NAMALWA (cell line): ENCODE results near the gene ZGLP1.

Experiments
- DNase-seq: peaks from one replicate; pipeline ENCODE4 v3.0.0-alpha.2; 2015; ENCODE audit warnings: low spot score

Gene ZGLP1

DNA sequence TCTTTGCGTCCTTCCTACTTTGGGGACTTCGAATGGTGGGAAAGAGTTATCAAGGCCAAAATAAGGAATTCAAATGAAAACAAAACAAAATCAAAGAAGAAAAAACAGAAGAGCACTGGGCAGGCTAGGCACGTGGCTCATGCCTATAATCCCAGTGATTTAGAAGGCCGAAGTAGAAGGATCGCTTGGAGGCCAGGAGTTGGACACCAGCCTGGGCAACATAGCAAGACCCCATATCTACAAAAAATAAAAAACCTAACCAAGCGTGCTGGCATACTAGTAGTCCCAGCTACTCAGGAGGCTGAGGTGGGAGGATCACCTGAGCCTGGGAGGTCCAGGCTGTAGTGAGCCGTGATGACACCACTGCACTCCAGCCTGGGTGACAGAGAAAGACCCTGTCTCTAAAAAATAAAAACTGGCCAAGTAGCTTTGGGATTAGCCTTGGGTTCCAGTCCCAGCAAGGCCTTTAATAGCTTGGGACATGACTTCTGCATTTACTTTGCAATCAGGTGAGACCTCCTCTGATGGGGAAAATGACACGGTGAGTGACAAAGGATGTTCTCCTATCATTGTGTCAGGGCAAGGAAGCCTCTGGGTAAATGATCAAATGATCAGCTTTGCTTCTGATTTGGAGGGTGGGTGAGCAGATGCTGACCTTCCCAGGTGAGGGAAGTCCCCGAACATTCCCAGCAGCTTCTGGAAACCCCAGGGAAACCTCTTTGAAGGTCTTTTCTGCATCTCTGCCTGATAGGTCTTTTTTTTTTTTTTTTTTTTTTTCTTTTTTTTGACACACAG, 31.6 kb downstream of the ZGLP1 start:
- no peak for DNase-seq

DNA sequence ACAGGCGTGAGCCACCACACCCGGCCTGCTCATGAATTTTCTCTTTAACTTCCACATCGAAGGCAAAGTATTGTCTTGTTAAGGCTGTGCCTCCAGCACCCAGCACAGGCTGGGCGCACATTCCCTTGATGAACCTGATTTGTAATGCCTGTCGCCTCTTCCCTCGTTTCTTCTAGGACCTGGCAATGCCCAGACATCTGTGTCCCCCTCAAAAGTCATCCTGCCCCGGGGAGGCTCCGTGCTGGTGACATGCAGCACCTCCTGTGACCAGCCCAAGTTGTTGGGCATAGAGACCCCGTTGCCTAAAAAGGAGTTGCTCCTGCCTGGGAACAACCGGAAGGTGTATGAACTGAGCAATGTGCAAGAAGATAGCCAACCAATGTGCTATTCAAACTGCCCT, 35.0 kb downstream of the ZGLP1 start:
- no peak for DNase-seq

DNA sequence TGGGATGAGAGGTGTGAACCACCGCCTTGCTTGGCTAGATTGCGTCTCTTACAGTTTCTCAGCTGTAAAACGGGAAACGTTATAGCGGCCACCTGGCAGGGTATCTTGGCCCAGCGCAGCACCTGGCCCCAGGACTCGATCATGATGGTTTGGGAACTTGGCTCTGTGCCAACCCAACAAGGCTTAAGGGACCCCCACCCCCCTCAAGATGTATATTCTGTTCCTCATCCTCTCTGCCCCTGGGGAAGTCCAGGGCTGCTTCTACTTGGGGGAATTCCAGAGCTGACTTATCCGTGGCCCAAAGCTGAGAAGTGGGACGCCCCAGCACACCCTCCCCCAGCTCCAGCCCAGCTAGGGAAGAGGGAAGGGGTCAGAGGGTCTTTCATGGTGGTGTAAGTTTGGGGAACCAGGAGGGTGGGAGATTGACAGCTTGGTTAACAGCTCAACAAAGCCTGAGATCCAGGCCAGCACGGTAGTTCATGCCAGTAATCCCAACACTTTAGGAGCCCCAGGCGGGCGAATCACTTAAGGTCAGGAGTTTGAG, 38.0 kb downstream of the ZGLP1 start:
- peak; percentile 90 for DNase-seq

DNA sequence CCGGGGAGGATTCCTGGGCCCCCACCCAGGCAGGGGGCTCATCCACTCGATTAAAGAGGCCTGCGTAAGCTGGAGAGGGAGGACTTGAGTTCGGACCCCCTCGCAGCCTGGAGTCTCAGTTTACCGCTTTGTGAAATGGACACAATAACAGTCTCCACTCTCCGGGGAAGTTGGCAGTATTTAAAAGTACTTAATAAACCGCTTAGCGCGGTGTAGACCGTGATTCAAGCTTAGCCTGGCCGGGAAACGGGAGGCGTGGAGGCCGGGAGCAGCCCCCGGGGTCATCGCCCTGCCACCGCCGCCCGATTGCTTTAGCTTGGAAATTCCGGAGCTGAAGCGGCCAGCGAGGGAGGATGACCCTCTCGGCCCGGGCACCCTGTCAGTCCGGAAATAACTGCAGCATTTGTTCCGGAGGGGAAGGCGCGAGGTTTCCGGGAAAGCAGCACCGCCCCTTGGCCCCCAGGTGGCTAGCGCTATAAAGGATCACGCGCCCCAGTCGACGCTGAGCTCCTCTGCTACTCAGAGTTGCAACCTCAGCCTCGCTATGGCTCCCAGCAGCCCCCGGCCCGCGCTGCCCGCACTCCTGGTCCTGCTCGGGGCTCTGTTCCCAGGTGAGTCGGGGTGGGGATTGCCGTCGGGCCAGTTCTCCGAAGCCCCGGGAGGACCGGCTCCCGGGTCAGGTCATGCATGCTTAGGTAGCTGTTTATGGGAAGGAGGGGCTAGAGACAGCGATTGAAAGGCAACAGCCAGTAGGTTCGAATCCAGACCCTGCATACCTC, 38.8 kb downstream of the ZGLP1 start, which contains the start of gene ICAM1:
Gene ICAM1 (plus strand): TSS at position 505 of the 779 bp plus-strand sequence. CDS start 40 bp downstream, at position 545.
- DNase-seq: peak; percentile 89

DNA sequence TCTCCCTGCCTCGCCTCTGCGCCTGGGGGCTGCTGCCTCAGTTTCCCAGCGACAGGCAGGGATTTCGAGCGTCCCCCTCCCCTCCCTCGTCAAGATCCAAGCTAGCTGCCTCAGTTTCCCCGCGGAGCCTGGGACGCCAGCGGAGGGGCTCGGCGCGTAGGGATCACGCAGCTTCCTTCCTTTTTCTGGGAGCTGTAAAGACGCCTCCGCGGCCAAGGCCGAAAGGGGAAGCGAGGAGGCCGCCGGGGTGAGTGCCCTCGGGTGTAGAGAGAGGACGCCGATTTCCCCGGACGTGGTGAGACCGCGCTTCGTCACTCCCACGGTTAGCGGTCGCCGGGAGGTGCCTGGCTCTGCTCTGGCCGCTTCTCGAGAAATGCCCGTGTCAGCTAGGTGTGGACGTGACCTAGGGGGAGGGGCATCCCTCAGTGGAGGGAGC, 39.4 kb downstream of the ZGLP1 start:
- DNase-seq: peak; percentile 71

DNA sequence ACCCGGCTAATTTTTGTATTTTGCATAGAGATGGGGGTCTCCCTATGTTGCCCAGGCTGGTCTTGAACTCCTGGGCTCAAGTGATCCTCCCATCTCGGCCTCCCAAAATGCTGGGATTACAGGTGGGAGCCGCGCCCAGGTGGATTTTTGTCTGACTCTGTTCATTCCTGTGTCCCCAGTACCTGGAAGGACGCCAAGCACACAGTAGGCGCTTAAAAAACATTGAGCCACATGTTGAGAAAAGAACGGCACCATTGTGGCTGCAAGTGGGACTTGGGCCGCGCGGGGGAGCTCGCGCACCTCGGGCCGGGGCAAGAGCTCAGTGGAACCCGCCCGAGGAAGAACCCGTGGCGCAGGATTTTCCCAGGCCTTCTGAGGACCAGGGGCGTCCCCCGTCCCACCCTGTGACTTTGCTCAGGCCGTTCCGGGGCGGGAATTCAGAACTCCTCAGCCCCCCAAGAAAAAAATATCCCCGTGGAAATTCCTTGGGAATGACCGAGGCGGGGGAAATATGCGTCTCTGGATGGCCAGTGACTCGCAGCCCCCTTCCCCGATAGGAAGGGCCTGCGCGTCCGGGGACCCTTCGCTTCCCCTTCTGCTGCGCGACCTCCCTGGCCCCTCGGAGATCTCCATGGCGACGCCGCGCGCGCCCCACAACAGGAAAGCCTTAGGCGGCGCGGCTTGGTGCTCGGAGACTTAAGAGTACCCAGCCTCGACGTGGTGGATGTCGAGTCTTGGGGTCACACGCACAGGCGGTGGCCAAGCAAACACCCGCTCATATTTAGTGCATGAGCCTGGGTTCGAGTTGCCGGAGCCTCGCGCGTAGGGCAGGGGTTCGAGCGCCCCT, 40.1 kb downstream of the ZGLP1 start:
- DNase-seq: peak; percentile 85

DNA sequence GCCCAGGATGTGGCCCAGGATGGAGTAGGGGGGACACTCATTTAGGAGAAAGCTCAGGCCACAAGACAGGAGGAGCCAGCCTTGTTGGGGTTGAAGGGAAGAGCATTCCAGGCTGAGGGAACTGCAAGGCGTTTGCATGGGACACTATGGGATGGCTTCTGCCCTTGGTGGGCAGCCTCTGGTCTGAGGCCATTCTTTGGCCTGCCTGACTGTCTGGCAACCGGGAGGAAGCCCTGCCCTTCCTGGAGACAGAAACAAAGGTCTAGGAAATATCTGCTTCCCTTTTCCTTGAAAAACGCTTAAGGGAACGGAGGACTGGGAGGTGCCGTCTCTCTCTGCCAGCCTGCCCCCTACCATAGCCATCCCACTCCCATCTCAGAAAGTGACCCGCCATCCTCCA, 41.5 kb downstream of the ZGLP1 start:
- DNase-seq: no peak

DNA sequence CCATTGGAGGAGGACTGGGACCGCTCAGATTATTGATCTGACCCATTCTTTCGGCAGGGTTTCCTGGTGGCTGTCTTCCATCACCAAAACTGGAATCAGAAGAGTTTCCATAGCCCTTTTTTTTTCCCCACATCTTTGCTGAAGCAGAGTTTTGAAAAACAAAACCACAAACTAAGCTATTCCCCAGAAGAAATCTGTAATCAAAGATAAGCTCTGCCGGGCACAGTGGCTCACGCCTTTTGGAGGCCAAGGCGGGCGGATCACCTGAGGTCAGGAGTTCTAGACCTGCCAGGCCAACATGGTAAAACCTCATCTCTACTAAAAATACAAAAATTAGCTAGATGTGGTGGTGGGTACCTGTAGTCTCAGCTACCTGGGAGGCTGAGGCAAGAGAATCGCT, 42.9 kb downstream of the ZGLP1 start:
- DNase-seq: no peak

DNA sequence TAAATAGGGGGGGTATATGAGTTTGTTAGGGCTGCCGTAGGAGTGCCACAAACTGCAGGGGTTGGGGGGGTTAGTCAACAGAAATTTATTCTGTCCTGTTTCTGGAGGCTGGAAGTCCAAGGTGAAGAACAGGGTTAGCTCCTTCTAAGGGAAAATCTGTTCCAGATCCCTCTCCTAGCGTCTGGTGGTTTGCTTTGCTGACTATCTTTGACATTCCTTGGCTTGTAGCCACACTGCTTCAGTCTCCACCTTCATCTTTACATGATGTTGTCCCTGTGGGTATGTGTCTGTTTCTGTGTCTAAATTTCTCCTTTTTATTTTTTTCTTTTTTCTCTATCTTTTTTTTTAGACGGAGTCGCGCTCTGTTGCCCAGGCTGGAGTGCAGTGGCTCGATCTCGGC, 46.8 kb downstream of the ZGLP1 start:
- no peak for DNase-seq

DNA sequence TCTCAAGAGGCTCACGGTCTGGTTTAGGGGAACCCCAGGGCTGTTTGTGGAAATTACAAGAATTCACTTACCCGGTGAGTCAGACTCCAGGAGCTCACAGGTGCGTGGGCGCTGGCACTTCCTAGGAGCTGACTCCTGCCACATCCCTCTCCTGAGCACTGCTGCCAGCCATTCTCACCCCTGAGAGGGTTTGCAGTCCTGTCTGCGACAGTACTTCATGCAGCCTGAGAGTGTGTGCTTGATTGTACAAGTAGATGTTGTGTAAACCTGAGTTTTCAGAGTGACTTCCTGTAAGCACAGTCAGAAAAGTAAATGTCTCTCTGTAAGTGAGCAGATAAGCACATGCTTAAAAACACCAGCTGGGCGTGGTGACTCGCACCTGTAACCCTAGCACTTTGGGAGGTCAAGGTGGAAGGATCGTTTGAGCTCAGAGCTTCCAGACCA, 49.5 kb downstream of the ZGLP1 start:
- DNase-seq: no peak

DNA sequence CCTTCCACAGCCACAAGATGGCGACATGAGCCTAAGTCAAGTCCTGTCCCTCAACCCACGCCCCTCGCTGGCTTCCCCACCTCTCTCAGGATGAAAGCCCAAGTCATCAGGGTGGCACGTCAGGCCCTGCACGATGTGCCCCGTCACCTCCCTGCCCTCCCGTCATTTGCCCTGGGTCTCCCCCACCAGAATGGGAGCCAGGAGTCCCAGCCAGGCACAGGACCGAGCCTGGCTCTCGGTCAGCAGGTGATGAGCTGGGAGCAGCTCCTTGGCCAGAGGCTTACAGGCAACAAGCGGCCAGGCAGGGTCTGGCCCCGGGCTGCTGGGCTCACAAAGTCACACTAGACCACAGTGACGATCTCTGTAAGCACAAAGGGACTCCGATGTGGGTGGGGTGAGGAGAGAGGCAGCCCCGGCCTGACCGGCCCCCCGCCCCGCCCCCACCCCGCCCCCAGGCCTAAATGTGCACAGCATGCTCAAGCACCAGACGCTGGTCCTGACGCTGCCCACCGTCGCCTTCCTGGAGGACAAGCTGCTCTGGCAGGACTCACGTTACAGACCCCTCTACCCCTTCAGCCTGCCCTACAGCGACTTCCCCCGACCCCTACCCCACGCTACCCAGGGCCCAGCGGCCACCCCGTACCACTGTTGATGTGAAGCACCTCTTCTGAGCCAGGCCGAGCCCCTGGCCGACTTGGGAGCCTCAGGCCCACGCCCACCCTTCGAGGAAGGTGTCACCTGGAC, 50.3 kb downstream of the ZGLP1 start:
- DNase-seq: peak; percentile 96

DNA sequence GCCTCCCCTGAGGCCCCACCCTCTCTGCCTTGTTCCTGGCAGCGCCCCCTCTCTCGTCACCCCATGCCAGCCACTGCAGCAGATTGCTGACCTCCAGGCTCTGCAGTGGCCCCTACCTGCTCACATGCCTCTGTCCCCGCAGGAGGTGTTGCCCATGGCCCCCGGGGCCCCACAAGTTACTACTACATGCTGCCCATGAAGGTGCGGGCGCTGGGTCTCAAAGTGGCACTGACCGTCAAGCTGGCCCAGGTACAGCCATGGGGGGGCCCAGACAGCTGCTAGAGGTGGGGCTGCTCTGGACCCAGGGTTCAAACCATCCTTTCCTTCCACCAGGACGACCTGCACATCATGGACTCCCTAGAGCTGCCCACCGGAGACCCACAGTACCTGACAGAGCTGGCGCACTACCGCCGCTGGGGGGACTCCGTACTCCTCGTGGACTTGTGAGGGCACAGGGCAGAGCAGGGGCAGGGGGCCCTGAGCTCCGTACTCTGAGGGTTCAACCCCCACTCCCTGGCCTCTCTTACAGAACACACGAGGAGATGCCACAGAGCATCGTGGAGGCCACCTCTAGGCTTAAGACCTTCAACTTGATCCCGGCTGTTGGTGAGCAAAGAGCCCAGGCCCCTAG, 51.4 kb downstream of the ZGLP1 start:
- no peak for DNase-seq

DNA sequence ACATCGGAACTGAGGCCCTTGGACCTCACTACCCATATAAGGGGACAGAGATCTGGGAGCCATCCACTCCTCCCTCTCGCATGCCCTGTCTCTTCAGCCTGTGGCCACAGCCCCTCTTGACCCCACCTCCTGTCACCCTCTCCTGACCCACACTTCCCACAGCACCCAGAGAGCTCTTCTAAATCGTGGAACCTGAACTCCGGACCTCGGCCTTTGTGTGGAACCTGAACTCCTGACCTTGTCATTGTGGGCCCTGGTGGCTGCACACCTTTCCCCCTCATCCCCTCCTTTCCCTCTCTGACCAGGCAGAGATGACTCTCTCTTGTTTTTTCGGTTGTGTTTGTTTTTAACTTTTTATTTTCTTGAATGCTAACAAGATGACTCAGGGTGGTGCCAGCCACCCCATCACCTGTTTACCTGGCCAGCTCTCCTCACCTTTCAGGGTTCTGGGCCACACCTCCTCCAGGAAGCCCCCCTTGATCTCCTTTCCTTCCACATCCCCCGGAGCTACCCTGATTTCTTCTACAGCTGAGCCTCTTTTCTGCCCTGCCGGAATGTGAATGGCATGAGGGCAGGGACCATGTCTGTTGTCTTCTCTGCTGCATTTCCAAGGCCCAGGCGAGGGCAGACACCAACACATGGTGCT, 52.5 kb downstream of the ZGLP1 start:
- DNase-seq: no peak

DNA sequence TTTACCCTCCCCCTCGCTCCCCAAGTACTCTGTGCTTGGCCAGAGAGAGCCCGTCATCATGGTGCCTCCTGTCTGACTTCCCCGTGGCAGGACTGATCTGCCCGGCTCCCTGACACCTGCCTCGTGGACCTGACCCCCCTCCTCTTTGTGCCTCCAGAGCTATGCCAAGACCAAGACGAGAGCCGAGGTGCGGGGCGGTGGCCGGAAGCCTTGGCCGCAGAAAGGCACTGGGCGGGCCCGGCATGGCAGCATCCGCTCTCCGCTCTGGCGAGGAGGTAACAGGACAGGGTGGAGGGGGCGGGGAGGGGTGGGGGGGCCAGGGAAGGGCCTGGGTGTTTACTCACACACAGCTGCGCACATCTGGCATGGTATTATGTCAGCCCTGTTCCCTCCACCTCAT, 53.1 kb downstream of the ZGLP1 start:
- no peak for DNase-seq

DNA sequence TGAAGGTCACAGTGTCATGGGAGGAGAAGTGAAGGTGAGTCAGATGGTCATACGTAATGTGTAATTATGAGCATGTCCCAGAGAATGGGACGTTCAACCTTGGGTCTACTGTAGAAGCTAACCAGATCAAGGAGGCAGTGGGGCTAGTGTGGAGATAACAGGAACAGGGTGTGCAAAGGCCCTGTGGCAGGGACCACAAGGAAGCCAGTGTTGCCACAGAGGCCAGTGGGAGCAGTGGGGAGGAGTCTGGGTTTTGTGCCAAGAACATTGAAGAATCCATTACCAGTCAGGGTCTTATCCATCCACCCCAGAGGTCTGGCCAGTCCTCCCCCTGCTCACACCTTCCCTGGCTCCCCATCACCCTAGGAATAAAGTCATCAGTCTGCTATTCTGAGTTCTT, 54.3 kb downstream of the ZGLP1 start:
- no peak for DNase-seq
